Heart right ventricle (tissue), 16 donors: ENCODE results near the gene PCNX3. TPM values are rescaled to one million over a fixed set of nuclear protein-coding genes. Genes with fewer than 3 reads are reported as not detected.
"Not testable (repeated sequence)": the region's sequence is repeated elsewhere in the genome, so short reads cannot be mapped to it uniquely, and the experiment has no call there.

Experiments
- ATAC-seq, 8 donors: fragments of 200-7000 bp; cut with Tn5 transposase; one replicate each; pipeline ENCODE4 v1.9.1; 2020; ENCODE audit warnings: mild to moderate bottlenecking in 8 of 8, moderate library complexity in 8 of 8, moderate number of reproducible peaks in 1 of 8
- DNase-seq, 2 donors: peaks; one replicate each; pipeline ENCODE4 v3.0.0-alpha.2; 2020
- H3K27ac ChIP-seq, 10 donors: fragments of 200-600 bp; sonication (generic) in 2 of 10; one replicate each; pipeline versions ENCODE4 v1.5.0 to v1.8.0; 2020 to 2022; ENCODE audit warnings: mild to moderate bottlenecking in 3 of 10
- H3K27me3 ChIP-seq, 7 donors: fragments of 200-600 bp; one replicate each; pipeline ENCODE4 v1.8.0; 2021 to 2022; ENCODE audit warnings: mild to moderate bottlenecking in 2 of 7
- H3K36me3 ChIP-seq, 9 donors: fragments of 200-600 bp; sonication (generic) in 1 of 9; one replicate each; pipeline versions ENCODE4 v1.5.0 to v1.8.0; 2020 to 2022; ENCODE audit warnings: mild to moderate bottlenecking in 2 of 9
- H3K4me1 ChIP-seq, 9 donors: fragments of 200-600 bp; sonication (generic) in 1 of 9; one replicate each; pipeline versions ENCODE4 v1.5.0 to v1.8.0; 2020 to 2022; ENCODE audit warnings: mild to moderate bottlenecking in 4 of 9
- H3K4me3 ChIP-seq, 10 donors: fragments of 200-600 bp; sonication (generic) in 2 of 10; one replicate each; pipeline versions ENCODE4 v1.5.0 to v1.8.0; 2020 to 2022; ENCODE audit warnings: mild to moderate bottlenecking in 7 of 10, moderate library complexity in 2 of 10
- H3K9me3 ChIP-seq, 11 donors: fragments of 200-600 bp in 10 of 11; sonication (generic) in 2 of 11; one replicate each; pipeline versions ENCODE4 v1.5.0 to v1.8.0; 2013 to 2022; ENCODE audit warnings: mild to moderate bottlenecking in 2 of 11, control low read depth in 1 of 11, moderate library complexity in 1 of 11
- CTCF ChIP-seq, 9 donors: fragments of 200-600 bp; sonication (generic) in 2 of 9; IDR thresholded peaks; one replicate each; pipeline versions ENCODE4 v1.5.0 to v1.8.0; 2021 to 2022; ENCODE audit warnings: antibody characterized with exemption in 9 of 9, mild to moderate bottlenecking in 5 of 9, moderate library complexity in 1 of 9
- WGBS, 2 donors: extraction: QIAGEN DNeasy Blood & Tissue Kit; methylation state at CpG; one replicate each; pipeline ENCODE4 v1.1.7; 2013; ENCODE audit warnings: inconsistent platforms in 1 of 2; 5-methylcytosine and 5-hydroxymethylcytosine counted together
- intact Hi-C, 10 donors: fragments of 100-400 bp; cut with DNase I; formaldehyde crosslinking; loops; one replicate each; pipeline versions ENCODE4 v1.11.1 to v1.14.2; 2022
- polyA plus RNA-seq, 2 donors: library from polyadenylated mRNA; stranded (reverse); fragments of 200-250 nt; gene quantifications; one replicate each; pipeline ENCODE4 v1.2.3, GENCODE V29; 2013
- total RNA-seq, 10 donors: library from RNA; stranded (reverse); fragmentation: NEBNext Ultra II Directional in 3 of 10; extraction: Animal tissue kit (Norgen Biotek cat#: 25700) in 3 of 10; gene quantifications; one replicate each; pipeline versions ENCODE4 v1.2.1 to v1.2.4, GENCODE V29; 2021 to 2023
- donor health status: Arrhythmogenic right ventricular cardiomyopathy.
- donor health status: ischemic (EF 13 %, LVEDD 7.1; RV severe dilation, severe dysfunction).
- donor health status: healthy with polysubstance abuse.
- donor health status: DM: no; HTN: yes; CAD: no.
- donor health status: DM: no; HTN: no; CAD: no.
- donor health status: ischemic (EF 25% LVEDD 6.9; RV normal size, moderate dysfunction).
- donor health status: ischemic (EF 25% LVEDD 5.7; RV mildly dilated, moderate dysfunction).
- donor health status: healthy.
- donor health status: DM: yes; HTN: yes; CAD: no.
- donor health status: Ischemic cardiomyopathy.
- donor health status: ischemic (EF 35%, LVEDD 5.7; RV mildly dilated, moderate dysfunction).
- donor health status: nonischemic (EF 11% LVEDD 7.7; RV severe dilation, severe dysfunction).
- donor health status: DM: yes; HTN: yes; CAD: no.
- donor health status: PGD.
- donor health status: ischemic (EF 29% LVEDD 5.4; RV normal size, mild dysfunction).
- donor health status: nonischemic (EF 23%, LVEDD 6.1; RV moderate dilation, normal function).

The PCNX3 gene
- total and polyA plus RNA-seq, 12 donors, result 9.4 to 16.9 (median 11.7) TPM

DNA sequence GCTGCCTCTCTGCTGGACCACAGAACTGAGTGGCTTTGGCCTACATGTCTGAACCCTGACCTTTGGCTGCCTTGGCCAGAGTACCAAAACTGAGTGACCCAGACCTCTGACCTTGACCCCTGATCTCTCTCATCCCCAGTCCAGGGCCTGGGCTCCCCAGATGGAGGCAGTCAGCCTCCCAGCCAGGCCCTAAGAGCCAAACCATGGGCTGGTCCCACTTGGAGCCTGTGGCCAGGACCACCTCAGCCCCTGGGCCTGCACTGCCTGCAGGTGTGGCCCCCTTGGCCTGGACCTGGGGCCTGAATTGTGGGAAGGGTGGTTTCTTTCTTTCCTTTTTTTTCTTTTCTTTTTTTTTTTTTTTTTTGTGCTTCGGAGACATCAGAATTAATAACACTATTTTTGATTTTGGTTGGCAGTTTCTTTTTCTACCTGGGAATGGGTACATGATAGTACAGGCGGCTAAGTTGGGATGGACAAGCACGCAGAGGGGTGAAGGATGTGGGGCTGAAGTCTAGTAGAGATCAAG lies 21.5 kb downstream of the PCNX3 start:
- WGBS, 2 donors, result 88 to 97% methylated on average over 3 of the region's 3 CpGs
- ATAC-seq, result no peak
- Histone ChIP-seq H3K9me3 (no peaks in the 10 kb centered on the region), H3K4me1 (peaks cover 21 to 51% (median 48%) of the 10 kb centered on the region in 9 donors), H3K4me3 (no peak overlapping the region), H3K27ac (peak overlapping the region in 9 of 10 donors; percentile 95 to 99 (median 97)), H3K27me3 (no peaks in the 10 kb centered on the region), H3K36me3 (peaks cover 14 to 70% (median 32%) of the 10 kb centered on the region in 9 donors)
- no peak for TF ChIP-seq CTCF (IDR thresholded peaks at IDR 0.05)
- intact Hi-C loops, result loop anchor here in 3 of 10 donors (10.0 kb wide), 3 partner anchors 58 to 348 kb away; partner anchors contain the start of gene SNX32 (in 1 of the 3)
- no peak for DNase-seq

DNA sequence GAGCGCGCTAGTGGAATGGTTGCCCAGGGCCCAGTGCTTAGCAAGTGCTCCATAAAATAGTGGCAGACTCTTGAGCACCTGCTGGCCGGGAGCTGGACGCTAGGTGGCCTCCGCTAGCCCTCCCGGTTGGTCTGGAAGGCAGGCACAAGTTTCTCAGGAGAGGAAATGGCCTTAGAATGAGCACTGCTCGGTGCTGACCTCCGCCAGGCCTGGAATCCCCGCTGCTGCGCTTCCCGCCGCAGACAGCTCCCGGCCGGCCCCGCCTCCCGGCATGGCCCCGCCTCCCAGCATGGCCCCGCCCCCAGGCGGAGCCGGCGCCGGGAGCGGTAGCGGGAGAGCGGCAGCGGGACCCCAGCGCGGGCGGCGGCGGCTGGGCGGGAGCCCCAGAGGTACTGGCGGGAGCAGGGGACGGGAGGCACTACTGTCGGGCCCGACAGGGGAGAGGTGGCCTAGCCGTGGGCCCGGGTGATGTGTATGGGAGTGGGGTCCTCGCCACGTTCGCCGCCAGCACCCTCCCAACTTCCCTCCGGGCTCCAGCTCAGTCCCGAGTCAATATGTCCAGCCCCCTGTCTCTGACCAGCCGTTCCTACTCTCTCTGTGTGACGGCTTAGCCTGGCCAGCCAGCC lies 22.3 kb downstream of the PCNX3 start, which contains the start of gene SIPA1:
TSS of gene SIPA1 (plus strand) at position 308 of the 626 bp plus-strand sequence. CDS start 2,821 bp downstream, outside the sequence.
- H3K27ac ChIP-seq, result peak within 1 kb of the TSS; percentile 94 to 99 (median 96)
- ATAC-seq (peak; percentile 79 to 87 (median 82)), DNase-seq (peak; percentile 83 to 85)
- H3K36me3 ChIP-seq, result peaks cover 14 to 70% (median 32%) of the 10 kb centered on the region in 9 donors
- peak; percentile 13 to 68 (median 52) for TF ChIP-seq CTCF (IDR thresholded peaks at IDR 0.05)
- intact Hi-C loops, result loop anchor here in 3 of 10 donors (2.0 to 10.0 kb wide), 4 partner anchors 25 to 347 kb away; partner anchors contain the start of genes RELA (in 1 of the 3) and SNX32 (in 1 of the 3)
- 3 to 4% methylated on average over 46 of the region's 46 CpGs for WGBS, 2 donors
- peak within 1 kb of the TSS; percentile 74 to 90 (median 82) for H3K4me3 ChIP-seq
- H3K4me1 ChIP-seq, result peaks cover 21 to 56% (median 50%) of the 10 kb centered on the region in 9 donors
- no peaks in the 10 kb centered on the region for H3K9me3 ChIP-seq
- H3K27me3 ChIP-seq, result no peaks in the 10 kb centered on the region

DNA sequence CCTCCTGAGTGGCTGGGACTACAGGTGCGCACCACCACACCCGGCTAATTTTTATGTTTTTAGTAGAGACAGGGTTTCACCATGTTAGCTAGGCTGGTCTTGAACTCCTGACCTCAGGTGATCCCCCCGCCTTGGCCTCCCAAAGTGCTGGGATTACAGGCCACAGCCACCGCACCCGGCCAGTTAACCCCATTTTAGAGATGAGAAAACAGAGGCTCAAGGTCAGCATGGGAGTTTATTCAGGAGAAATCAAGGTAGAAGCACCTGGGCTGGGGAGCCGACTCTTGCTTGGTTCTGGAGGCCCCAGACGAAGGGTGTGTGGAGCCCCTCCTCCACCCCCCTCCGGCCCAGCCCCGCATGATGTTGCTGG lies 23.6 kb downstream of the PCNX3 start:
- not testable (repeated sequence) for ATAC-seq, DNase-seq, H3K27me3 ChIP-seq, H3K9me3 ChIP-seq
- peaks cover 21 to 61% (median 50%) of the 10 kb centered on the region in 9 donors for H3K4me1 ChIP-seq
- peak overlapping the region; percentile 94 to 99 (median 96) for H3K27ac ChIP-seq
- intact Hi-C loops, result loop anchor here in 3 of 10 donors (2.0 to 10.0 kb wide), 4 partner anchors 24 to 346 kb away; partner anchors contain the start of genes RELA (in 1 of the 3) and SNX32 (in 1 of the 3)
- H3K4me3 ChIP-seq, result peak overlapping the region; percentile 74 to 90 (median 82)
- WGBS, 2 donors, result 83 to 85% methylated on average over 9 of the region's 9 CpGs
- peaks cover 14 to 70% (median 27%) of the 10 kb centered on the region in 9 donors for H3K36me3 ChIP-seq

GRCh38 chr11:65639623-65640482 lies 24.3 kb downstream of the PCNX3 start:
- Histone ChIP-seq H3K27ac (peak overlapping the region; percentile 73 to 99 (median 96)), H3K27me3 (no peaks in the 10 kb centered on the region), H3K4me1 (peaks cover 21 to 61% (median 50%) of the 10 kb centered on the region in 9 donors), H3K9me3 (no peaks in the 10 kb centered on the region), H3K4me3 (peak overlapping the region in 9 of 10 donors; percentile 74 to 87 (median 81)), H3K36me3 (peaks cover 8 to 70% (median 21%) of the 10 kb centered on the region in 9 donors)
- ATAC-seq (peak in 6 of 8 donors; percentile 6 to 27 (median 7)), DNase-seq (peak in 1 of 2 donors; percentile 58)
- TF ChIP-seq CTCF (IDR thresholded peaks at IDR 0.05), result no peak
- WGBS, 2 donors, result 50 to 56% methylated on average over 8 of the region's 8 CpGs
- intact Hi-C loops, result loop anchor here in 3 of 10 donors (2.0 to 10.0 kb wide), 4 partner anchors 23 to 345 kb away; partner anchors contain the start of genes RELA (in 1 of the 3) and SNX32 (in 1 of the 3)
